Measurements from ENCODE around the gene CANX. TPM values are rescaled to one million over a fixed set of nuclear protein-coding genes. Genes with fewer than 3 reads are reported as not detected.

CANX gene
- total RNA-seq, 2 experiments from 2014 or later = 164 to 451 TPM

- Histone ChIP-seq H3K4me3 (ENCODE audit: low read depth, low read length, poor library complexity, severe bottlenecking) (no peak overlapping the region), H3K36me3 (ENCODE audit: insufficient read depth, low read length) (peaks cover 74% of the 10 kb centered on the region), H2AFZ (ENCODE audit: low read length) (no peak overlapping the region), H4K20me1 (ENCODE audit: insufficient read depth, low read length) (no peaks in the 10 kb centered on the region), H3K79me2 (ENCODE audit: insufficient read depth, low read depth, low read length) (peaks cover 78% of the 10 kb centered on the region), H3K27ac (ENCODE audit: low read depth, low read length, poor library complexity, severe bottlenecking) (no peak overlapping the region), H3K9me3 (ENCODE audit: low read length) (no peaks in the 10 kb centered on the region), H3K4me1 (ENCODE audit: insufficient read depth, low read length, poor library complexity, severe bottlenecking) (no peaks in the 10 kb centered on the region), H3K4me2 (ENCODE audit: low read length) (no peak overlapping the region), H3K9me2 (ENCODE audit: insufficient read depth, low read length) (no peaks in the 10 kb centered on the region)
- TF ChIP-seq EZH2phosphoT487 (IDR thresholded peaks at IDR 0.05; ENCODE audit: borderline replicate concordance, low read depth, low read length) (no peak), CTCF (conservative IDR thresholded peaks at IDR 0.05; ENCODE audit: low read length) (no peak)
- no TSS peak for BruUV-seq (replicated peaks)
- DNase-seq (ENCODE audit: low spot score) = no peak
- intact Hi-C loops (cut with micrococcal nuclease; ENCODE audit: unreplicated experiment) = no loop called here
- ChIA-PET CTCF (ENCODE audit: unreplicated experiment) (no interaction called here), POLR2A (no interaction called here)
These were observed 48.1 kb downstream of the CANX start for GRCh38 chr5:179746872-179747271.

GRCh38 chr5:179747811-179748210, 49.0 kb downstream of the CANX start:
- ChIA-PET CTCF (ENCODE audit: unreplicated experiment) (no interaction called here), POLR2A (no interaction called here)
- intact Hi-C loops (cut with micrococcal nuclease; ENCODE audit: unreplicated experiment) = no loop called here

More at GRCh38 chr5:179747811-179748210, 49.0 kb downstream of the CANX start:
- DNase-seq (ENCODE audit: low spot score) = no peak
- H3K4me3 ChIP-seq (ENCODE audit: low read depth, low read length, poor library complexity, severe bottlenecking) = no peak overlapping the region
- H3K9me2 ChIP-seq (ENCODE audit: insufficient read depth, low read length) = no peaks in the 10 kb centered on the region
- no peak overlapping the region for H3K4me2 ChIP-seq (ENCODE audit: low read length)
- no peaks in the 10 kb centered on the region for H3K9me3 ChIP-seq (ENCODE audit: low read length)
- no peaks in the 10 kb centered on the region for H4K20me1 ChIP-seq (ENCODE audit: insufficient read depth, low read length)
- H3K36me3 ChIP-seq (ENCODE audit: insufficient read depth, low read length) = peaks cover 71% of the 10 kb centered on the region
- H3K27ac ChIP-seq (ENCODE audit: low read depth, low read length, poor library complexity, severe bottlenecking) = no peak overlapping the region
- no TSS peak for BruUV-seq (replicated peaks)
- TF ChIP-seq EZH2phosphoT487 (IDR thresholded peaks at IDR 0.05; ENCODE audit: borderline replicate concordance, low read depth, low read length) (no peak), CTCF (conservative IDR thresholded peaks at IDR 0.05; ENCODE audit: low read length) (no peak)
- H2AFZ ChIP-seq (ENCODE audit: low read length) = no peak overlapping the region
- peaks cover 80% of the 10 kb centered on the region for H3K79me2 ChIP-seq (ENCODE audit: insufficient read depth, low read depth, low read length)
- H3K4me1 ChIP-seq (ENCODE audit: insufficient read depth, low read length, poor library complexity, severe bottlenecking) = no peaks in the 10 kb centered on the region
